ENCODE measurements around the gene WDR75.

DNA sequence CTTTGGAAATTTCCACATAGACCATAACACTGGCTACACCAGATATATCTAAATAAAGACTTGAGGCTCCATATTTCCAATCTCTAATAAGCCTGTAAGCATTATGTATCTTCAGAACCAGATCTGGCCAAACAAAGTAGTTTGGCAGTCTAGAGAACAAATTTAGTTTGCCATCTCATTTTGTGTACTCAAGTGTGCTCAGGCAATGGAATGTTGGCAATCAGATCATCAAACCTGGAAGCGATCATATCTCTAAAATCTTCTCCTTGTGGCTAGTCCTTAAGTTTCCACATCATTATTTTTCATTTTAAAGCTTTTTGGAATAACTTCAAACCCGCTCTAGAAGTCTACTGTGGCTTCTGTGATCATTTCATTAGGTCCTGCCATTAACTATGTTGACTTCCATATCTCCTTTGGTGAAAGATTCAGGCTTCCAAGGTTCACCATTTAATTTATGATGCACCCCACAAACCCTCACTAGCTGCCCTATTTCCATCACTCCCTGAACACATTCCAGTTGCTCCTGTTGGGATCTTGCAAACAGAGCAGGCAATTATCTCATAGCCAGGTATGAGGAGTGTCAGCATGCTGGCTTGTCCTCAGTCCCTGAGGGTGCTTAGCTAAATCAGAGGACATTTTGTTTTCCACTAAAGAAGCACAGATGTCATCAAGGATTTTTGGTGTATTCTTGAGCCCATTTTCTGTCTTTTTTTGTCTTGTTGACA is 46.2 kb downstream of the WDR75 start:
- TF ChIP-seq, protein P1, sequence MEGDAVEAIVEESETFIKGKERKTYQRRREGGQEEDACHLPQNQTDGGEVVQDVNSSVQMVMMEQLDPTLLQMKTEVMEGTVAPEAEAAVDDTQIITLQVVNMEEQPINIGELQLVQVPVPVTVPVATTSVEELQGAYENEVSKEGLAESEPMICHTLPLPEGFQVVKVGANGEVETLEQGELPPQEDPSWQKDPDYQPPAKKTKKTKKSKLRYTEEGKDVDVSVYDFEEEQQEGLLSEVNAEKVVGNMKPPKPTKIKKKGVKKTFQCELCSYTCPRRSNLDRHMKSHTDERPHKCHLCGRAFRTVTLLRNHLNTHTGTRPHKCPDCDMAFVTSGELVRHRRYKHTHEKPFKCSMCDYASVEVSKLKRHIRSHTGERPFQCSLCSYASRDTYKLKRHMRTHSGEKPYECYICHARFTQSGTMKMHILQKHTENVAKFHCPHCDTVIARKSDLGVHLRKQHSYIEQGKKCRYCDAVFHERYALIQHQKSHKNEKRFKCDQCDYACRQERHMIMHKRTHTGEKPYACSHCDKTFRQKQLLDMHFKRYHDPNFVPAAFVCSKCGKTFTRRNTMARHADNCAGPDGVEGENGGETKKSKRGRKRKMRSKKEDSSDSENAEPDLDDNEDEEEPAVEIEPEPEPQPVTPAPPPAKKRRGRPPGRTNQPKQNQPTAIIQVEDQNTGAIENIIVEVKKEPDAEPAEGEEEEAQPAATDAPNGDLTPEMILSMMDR (conservative IDR thresholded peaks at IDR 0.05; ENCODE audit: low read length), result no peak
- TF ChIP-seq EZH2phosphoT487 (IDR thresholded peaks at IDR 0.05; ENCODE audit: borderline replicate concordance, low read depth, low read length), result no peak

Measured in OCI-LY7 (cell line).